ENCODE results near the gene GRAMD4.
A peak's percentile ranks its signal among the peaks of the same experiment; 100 is the strongest.

Gene GRAMD4

DNA sequence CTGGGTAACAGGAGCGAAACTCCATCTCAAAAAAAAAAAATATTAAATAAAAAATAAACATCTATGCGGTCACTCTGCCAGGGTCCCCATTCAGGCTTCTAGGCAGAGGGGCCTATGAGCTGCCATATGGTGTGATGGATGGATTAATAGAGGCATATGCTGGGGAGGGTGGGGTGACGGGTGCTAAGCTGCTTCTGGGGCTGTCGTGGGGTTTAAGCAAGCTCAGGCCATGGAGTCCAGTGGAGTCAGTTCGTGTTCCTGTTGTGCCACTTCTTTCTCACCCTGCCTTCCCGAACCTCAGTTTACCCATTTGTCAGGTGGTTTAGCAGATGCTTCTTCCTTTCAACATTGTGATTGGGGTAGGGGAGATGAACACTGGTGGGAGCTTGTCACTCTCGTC lies 9.0 kb upstream of the GRAMD4 start:
- DNase-seq (ENCODE audit: low read depth), result no peak
- no peak overlapping the region for H3K4me3 ChIP-seq (ENCODE audit: low read length)

DNA sequence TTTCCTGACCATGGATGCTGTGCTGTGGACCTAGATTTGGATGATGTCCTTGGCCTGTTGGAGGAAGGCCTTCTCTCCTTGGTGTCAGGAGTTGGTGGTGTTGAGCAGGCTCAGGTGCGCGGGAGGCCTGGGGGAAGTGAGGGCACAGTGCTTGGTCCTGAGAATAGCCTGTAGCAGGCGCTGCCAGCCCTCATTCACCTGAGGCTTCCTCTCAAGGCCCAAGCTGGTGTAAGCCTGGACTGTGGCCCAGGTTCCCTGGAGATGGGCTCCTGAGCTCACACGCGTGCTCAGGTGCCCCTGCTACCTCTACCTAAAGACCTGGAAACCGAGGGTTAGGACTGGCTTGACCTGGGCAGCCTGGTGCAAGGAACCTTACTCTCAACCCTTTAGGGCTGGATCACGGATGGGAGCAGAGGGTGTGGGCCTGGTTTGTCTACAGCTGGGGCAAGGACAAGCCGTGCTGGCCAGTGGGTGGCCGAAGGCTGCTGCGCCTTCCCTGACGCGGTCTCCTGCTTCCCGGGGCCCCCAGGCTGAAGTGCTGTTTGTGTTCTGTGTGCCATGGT lies 7.8 kb upstream of the GRAMD4 start:
- no peak for DNase-seq (ENCODE audit: low read depth)
- TF ChIP-seq, protein P1, sequence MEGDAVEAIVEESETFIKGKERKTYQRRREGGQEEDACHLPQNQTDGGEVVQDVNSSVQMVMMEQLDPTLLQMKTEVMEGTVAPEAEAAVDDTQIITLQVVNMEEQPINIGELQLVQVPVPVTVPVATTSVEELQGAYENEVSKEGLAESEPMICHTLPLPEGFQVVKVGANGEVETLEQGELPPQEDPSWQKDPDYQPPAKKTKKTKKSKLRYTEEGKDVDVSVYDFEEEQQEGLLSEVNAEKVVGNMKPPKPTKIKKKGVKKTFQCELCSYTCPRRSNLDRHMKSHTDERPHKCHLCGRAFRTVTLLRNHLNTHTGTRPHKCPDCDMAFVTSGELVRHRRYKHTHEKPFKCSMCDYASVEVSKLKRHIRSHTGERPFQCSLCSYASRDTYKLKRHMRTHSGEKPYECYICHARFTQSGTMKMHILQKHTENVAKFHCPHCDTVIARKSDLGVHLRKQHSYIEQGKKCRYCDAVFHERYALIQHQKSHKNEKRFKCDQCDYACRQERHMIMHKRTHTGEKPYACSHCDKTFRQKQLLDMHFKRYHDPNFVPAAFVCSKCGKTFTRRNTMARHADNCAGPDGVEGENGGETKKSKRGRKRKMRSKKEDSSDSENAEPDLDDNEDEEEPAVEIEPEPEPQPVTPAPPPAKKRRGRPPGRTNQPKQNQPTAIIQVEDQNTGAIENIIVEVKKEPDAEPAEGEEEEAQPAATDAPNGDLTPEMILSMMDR (conservative IDR thresholded peaks at IDR 0.05; ENCODE audit: low read length), result no peak
- no peak overlapping the region for H3K4me3 ChIP-seq (ENCODE audit: low read length)

More for the DNA sequence above, 9.0 kb upstream of the GRAMD4 start:
- TF ChIP-seq, protein P1 (conservative IDR thresholded peaks at IDR 0.05; ENCODE audit: low read length), result no peak

DNA sequence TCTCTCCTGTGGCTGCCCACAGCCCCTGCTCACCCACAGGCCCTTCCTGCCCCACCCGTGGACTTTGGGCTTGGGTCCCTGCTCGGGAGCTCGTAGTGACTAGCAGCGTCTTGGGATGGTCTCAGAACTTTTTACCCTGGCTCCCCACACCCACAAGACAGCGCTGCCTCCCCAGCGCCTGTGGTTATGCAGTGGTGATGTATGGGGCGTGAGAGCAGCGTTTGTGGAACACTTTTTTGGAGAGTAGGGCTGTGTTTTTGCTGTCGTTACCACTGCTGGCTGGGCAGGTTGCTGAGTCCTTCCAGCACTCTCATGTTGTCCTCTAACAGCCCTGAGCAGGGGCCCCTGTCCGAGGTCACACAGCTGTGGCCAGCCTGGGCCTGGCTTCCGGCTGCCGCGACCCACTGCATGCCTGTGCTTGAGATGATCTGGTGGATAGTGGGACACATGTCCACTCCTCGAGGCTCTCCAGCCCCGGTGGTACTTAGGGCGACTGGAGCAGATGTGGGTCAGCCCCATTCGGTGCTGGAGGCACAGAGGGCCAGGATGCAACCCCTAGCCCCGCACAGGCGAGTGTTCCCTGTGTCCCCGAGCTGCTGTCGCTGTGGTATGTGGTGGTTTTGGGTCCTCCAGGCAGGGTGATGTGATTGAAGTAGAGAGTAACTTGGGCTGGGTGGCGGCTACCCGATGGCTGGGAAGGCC lies 7.1 kb upstream of the GRAMD4 start:
- TF ChIP-seq, protein P1 (conservative IDR thresholded peaks at IDR 0.05; ENCODE audit: low read length), result no peak
- DNase-seq (ENCODE audit: low read depth), result no peak
- H3K4me3 ChIP-seq (ENCODE audit: low read length), result no peak overlapping the region

DNA sequence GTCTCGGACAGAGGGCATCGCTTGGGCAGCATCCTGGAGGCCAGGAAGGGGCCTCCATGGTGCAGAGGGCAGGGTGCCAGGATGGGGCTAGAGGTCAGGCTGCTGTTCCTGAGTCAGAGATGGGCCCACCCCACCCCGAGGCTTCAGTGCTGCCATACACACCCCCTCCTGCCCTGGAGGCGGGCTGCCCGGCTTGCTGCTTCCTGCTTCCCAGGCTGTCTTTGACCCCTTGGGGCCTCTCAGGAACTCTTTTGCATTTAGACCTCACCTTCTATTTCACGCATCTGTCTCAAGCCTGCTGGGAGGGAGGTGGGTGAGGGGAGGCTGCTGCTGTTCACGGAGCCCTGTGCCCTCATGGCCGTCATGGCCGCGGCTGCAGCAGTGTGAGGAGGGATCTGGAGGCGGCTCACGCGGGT lies 6.6 kb upstream of the GRAMD4 start:
- no peak for DNase-seq (ENCODE audit: low read depth)
- TF ChIP-seq, protein P1 (conservative IDR thresholded peaks at IDR 0.05; ENCODE audit: low read length), result no peak
- H3K4me3 ChIP-seq (ENCODE audit: low read length), result no peak overlapping the region

DNA sequence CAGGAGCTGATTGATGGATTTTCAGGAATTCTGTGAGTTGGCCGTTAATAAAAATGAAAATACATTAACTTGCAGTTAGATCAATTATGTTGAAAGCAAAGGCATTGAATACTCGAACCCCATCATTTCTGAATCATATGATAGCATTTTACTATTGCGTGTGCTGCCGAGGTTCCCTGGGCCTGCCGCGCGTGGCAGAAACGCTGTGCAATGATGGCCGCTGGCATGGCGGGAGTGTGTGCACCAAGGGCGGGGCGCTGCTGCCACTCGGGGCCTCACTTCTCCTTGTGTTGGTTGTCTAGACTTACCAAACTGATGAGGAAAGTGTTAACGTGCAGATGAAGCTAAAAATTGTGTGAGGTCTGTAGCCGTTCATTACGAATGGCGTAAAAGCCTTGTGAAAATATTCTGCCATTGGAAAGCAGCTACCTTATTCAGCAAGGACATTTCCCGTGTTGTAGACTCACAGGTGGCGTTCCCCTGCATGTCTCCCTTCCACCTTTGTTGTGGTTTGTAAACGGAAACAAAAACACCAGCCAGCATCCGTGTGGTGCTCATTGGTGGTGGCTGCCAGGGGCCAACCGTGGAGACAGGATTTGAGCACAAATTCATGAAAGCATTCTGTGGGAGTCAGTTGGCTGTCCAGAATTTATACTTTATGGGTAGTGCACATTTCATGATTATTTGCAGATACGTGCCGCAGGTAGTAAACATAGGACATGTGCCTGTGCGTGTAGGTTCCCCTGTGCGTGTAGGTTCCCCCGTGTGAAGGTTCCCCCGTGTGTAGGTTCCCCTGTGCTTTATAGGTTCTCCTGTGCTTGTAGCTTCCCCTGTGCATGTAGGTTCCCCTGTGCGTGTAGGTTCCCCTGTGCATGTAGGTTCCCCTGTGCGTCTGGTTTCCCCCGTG lies 5.9 kb upstream of the GRAMD4 start:
- TF ChIP-seq, protein P1 (conservative IDR thresholded peaks at IDR 0.05; ENCODE audit: low read length), result no peak
- DNase-seq (ENCODE audit: low read depth), result no peak
- H3K4me3 ChIP-seq (ENCODE audit: low read length), result no peak overlapping the region

DNA sequence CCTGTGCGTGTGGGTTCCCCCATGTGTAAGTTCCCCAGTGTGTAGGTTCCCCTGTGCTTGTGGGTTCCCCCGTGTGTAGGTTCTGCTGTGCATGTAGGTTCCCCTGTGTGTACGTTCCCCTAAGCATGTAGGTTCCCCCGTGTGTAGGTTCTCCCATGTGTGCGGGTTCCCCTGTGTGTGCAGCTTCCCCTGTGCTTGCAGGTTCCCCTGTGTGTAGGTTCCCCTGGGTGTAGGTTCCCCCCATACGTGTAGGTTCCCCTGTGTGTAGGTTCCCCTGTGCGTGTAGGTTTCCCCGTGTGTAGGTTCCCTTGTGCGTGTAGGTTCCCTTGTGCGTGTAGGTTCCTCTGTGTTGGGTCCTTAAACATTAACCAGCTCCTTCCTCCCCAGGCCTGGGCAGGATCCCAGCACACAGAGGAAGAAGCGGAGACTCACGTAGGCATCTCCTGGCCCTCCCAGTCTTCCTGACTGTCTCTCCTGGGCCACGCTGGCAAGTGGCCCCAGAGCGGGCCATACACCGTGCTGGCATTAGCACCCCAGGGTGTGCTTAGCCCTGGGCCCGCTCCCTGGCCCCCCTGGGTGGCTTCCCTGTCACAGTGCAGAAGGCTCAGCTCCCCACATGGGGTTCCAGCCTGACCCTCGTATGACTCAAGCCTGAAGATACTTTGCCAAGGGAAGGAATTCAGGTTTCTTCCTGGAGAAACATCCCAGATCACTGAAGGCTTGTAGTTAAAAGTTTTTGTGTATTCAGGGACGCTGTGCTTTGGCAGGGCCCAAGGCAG lies 2.8 kb upstream of the GRAMD4 start:
- TF ChIP-seq, protein P1 (conservative IDR thresholded peaks at IDR 0.05; ENCODE audit: low read length), result no peak
- no peak overlapping the region for H3K4me3 ChIP-seq (ENCODE audit: low read length)
- DNase-seq (ENCODE audit: low read depth), result peak; percentile 16
